ENCODE data around the gene SPNS1. TPM values are rescaled to one million over a fixed set of nuclear protein-coding genes. Genes with fewer than 3 reads are reported as not detected.
"Not testable (repeated sequence)": the region's sequence is repeated elsewhere in the genome, so short reads cannot be mapped to it uniquely, and the experiment has no call there.

The SPNS1 gene, protein sequence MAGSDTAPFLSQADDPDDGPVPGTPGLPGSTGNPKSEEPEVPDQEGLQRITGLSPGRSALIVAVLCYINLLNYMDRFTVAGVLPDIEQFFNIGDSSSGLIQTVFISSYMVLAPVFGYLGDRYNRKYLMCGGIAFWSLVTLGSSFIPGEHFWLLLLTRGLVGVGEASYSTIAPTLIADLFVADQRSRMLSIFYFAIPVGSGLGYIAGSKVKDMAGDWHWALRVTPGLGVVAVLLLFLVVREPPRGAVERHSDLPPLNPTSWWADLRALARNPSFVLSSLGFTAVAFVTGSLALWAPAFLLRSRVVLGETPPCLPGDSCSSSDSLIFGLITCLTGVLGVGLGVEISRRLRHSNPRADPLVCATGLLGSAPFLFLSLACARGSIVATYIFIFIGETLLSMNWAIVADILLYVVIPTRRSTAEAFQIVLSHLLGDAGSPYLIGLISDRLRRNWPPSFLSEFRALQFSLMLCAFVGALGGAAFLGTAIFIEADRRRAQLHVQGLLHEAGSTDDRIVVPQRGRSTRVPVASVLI
- 51.7 and 58.1 TPM in 2 replicates for total RNA-seq

DNA sequence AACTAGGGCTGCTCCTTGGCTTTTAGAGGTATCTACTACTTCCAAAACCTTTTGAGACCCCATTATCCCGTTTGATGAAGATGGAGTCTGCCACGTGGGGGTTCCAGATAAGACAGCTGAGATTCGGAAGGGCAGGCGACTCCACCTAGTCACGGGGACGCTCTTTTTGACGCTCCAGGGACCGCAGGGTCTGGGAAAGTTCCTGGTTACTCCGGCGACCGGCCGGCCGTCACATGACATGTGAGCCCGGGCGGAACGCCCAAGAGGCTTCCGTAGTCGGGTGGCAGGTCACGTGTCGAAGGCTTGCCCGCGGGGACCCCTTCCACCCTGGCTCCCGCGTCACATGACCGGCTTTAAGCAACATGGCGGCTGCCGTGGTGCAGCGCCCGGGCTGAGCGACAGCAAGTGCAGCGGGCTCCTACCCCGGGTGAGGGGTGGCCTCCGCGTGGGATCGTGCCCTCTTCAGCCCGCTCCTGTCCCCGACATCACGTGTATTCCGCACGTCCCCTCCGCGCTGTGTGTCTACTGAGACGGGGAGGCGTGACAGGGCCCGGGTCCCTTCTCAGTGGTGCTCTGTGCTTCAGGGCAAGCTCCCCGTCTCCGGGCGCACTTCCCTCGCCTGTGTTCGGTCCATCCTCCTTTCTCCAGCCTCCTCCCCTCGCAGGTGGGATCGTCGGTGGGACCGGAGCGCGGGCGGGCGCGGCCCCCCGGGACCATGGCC is at the start of gene SPNS1:
Gene SPNS1 (plus strand): TSS at position 342 of the 721 bp plus-strand sequence. CDS start 374 bp downstream, at position 716.
- TF ChIP-seq, protein P1, sequence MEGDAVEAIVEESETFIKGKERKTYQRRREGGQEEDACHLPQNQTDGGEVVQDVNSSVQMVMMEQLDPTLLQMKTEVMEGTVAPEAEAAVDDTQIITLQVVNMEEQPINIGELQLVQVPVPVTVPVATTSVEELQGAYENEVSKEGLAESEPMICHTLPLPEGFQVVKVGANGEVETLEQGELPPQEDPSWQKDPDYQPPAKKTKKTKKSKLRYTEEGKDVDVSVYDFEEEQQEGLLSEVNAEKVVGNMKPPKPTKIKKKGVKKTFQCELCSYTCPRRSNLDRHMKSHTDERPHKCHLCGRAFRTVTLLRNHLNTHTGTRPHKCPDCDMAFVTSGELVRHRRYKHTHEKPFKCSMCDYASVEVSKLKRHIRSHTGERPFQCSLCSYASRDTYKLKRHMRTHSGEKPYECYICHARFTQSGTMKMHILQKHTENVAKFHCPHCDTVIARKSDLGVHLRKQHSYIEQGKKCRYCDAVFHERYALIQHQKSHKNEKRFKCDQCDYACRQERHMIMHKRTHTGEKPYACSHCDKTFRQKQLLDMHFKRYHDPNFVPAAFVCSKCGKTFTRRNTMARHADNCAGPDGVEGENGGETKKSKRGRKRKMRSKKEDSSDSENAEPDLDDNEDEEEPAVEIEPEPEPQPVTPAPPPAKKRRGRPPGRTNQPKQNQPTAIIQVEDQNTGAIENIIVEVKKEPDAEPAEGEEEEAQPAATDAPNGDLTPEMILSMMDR (conservative IDR thresholded peaks at IDR 0.05; ENCODE audit: low read depth, low read length), result no peak
- peak; percentile 67 for DNase-seq (ENCODE audit: low read depth)
- H3K4me3 ChIP-seq (ENCODE audit: low read depth, low read length), result peak within 1 kb of the TSS; percentile 98

GRCh38 chr16:28925386-28926228 is 49.0 kb upstream of the SPNS1 start:
- TF ChIP-seq, protein P1 (conservative IDR thresholded peaks at IDR 0.05; ENCODE audit: low read depth, low read length), result no peak
- peak overlapping the region; percentile 82 for H3K4me3 ChIP-seq (ENCODE audit: low read depth, low read length)
- no peak for DNase-seq (ENCODE audit: low read depth)

- peak overlapping the region; percentile 82 for H3K4me3 ChIP-seq (ENCODE audit: low read depth, low read length)
- DNase-seq (ENCODE audit: low read depth), result not testable (repeated sequence)
Observed at GRCh38 chr16:28926284-28926683, 48.3 kb upstream of the SPNS1 start.

DNA sequence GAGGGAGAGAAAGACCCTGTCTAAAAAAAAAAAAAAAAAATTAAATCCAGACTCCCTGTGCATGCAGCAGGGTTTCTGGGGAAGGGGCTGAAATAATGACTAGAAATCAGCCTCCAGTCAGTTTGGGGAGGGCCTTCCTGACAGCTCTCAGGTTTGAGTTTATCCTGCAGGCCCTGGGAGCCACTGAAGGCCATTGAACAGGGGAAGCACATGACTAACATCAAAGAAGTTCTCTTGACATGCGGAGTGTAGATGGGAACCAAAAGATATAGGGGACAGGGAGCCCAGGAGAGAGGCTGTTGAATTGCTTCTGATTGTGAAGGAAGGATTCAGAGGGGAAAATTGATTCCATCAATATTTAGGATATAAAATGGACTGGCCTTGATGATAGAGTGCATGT is 46.8 kb upstream of the SPNS1 start:
- no peak for DNase-seq (ENCODE audit: low read depth)
- H3K4me3 ChIP-seq (ENCODE audit: low read depth, low read length), result no peak overlapping the region

DNA sequence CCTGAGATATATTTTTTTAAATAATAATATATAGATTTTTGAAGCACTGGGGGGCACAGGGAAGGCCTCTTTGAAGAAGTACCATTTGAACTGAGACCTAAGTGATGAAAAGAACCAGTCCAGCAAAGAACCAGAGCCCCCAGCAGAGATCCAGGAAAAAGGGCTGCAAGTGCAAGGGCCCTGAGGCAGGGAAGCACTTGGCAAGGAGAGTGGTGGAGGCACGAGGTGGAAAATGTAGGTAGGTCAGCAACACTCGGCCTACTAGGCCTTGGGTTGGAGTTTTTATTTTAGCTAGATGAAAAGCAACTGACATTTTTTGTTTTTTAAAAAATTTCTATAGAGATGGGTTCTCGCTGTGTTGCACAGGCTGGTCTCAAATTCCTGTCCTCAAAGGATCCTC is 44.4 kb upstream of the SPNS1 start:
- no peak for DNase-seq (ENCODE audit: low read depth)
- TF ChIP-seq, protein P1 (conservative IDR thresholded peaks at IDR 0.05; ENCODE audit: low read depth, low read length), result no peak
- H3K4me3 ChIP-seq (ENCODE audit: low read depth, low read length), result no peak overlapping the region

More for the DNA sequence above, 46.8 kb upstream of the SPNS1 start:
- TF ChIP-seq, protein P1 (conservative IDR thresholded peaks at IDR 0.05; ENCODE audit: low read depth, low read length), result no peak

GRCh38 chr16:28930652-28931051 is 43.9 kb upstream of the SPNS1 start:
- no peak for DNase-seq (ENCODE audit: low read depth)
- H3K4me3 ChIP-seq (ENCODE audit: low read depth, low read length), result no peak overlapping the region
- TF ChIP-seq, protein P1 (conservative IDR thresholded peaks at IDR 0.05; ENCODE audit: low read depth, low read length), result no peak
